ENCODE results near the gene CCBE1.

CCBE1 gene

GRCh38 chr18:59461171-59461570 is 236.1 kb downstream of the CCBE1 start:
- Histone ChIP-seq H3K9me3 (ENCODE audit: insufficient read depth, low read length) (no peaks in the 10 kb centered on the region), H3K36me3 (ENCODE audit: low read length) (no peaks in the 10 kb centered on the region), H3K4me3 (ENCODE audit: insufficient read depth, low read length, poor library complexity, severe bottlenecking) (no peak overlapping the region), H3K27ac (ENCODE audit: low read depth, low read length) (no peak overlapping the region), H2AFZ (ENCODE audit: low read depth, low read length, severe bottlenecking) (no peak overlapping the region), H4K20me1 (ENCODE audit: low read depth, low read length) (no peaks in the 10 kb centered on the region), H3K27me3 (ENCODE audit: low read length) (no peaks in the 10 kb centered on the region), H3K79me2 (ENCODE audit: insufficient read depth, low read length) (no peaks in the 10 kb centered on the region), H3K9ac (ENCODE audit: low read length) (no peak overlapping the region), H3F3A (ENCODE audit: insufficient read depth) (no peaks in the 10 kb centered on the region), H3K4me2 (ENCODE audit: low read depth, low read length, poor library complexity, severe bottlenecking) (no peak overlapping the region), H3K9me2 (replicated peaks; ENCODE audit: insufficient read depth, low read length) (no peaks in the 10 kb centered on the region)
- TF ChIP-seq CTCF (IDR thresholded peaks at IDR 0.05; ENCODE audit: insufficient read depth, low read length, poor library complexity, severe bottlenecking) (no peak), EZH2phosphoT487 (conservative IDR thresholded peaks at IDR 0.05; ENCODE audit: low read length) (no peak)

- H3K79me2 ChIP-seq (ENCODE audit: insufficient read depth, low read length): no peaks in the 10 kb centered on the region
- H3K9ac ChIP-seq (ENCODE audit: low read length): no peak overlapping the region
- H3K27me3 ChIP-seq (ENCODE audit: low read length): no peaks in the 10 kb centered on the region
- no peak overlapping the region for H3K4me2 ChIP-seq (ENCODE audit: low read depth, low read length, poor library complexity, severe bottlenecking)
- H3K9me2 ChIP-seq (replicated peaks; ENCODE audit: insufficient read depth, low read length): no peaks in the 10 kb centered on the region
- no peaks in the 10 kb centered on the region for H3F3A ChIP-seq (ENCODE audit: insufficient read depth)
- no peak overlapping the region for H3K27ac ChIP-seq (ENCODE audit: low read depth, low read length)
- no peaks in the 10 kb centered on the region for H3K9me3 ChIP-seq (ENCODE audit: insufficient read depth, low read length)
- H4K20me1 ChIP-seq (ENCODE audit: low read depth, low read length): no peaks in the 10 kb centered on the region
- H3K36me3 ChIP-seq (ENCODE audit: low read length): no peaks in the 10 kb centered on the region
- no peak overlapping the region for H3K4me3 ChIP-seq (ENCODE audit: insufficient read depth, low read length, poor library complexity, severe bottlenecking)
- TF ChIP-seq CTCF (IDR thresholded peaks at IDR 0.05; ENCODE audit: insufficient read depth, low read length, poor library complexity, severe bottlenecking): no peak
- no peak for TF ChIP-seq EZH2phosphoT487 (conservative IDR thresholded peaks at IDR 0.05; ENCODE audit: low read length)
- no peak overlapping the region for H2AFZ ChIP-seq (ENCODE audit: low read depth, low read length, severe bottlenecking)
Measured at GRCh38 chr18:59460072-59460420, 237.2 kb downstream of the CCBE1 start.

GRCh38 chr18:59459369-59460071 is 237.7 kb downstream of the CCBE1 start:
- Histone ChIP-seq H3K27me3 (ENCODE audit: low read length) (no peaks in the 10 kb centered on the region), H3K4me3 (ENCODE audit: insufficient read depth, low read length, poor library complexity, severe bottlenecking) (no peak overlapping the region), H3K36me3 (ENCODE audit: low read length) (no peaks in the 10 kb centered on the region), H3K9me3 (ENCODE audit: insufficient read depth, low read length) (no peaks in the 10 kb centered on the region), H3K79me2 (ENCODE audit: insufficient read depth, low read length) (no peaks in the 10 kb centered on the region), H3K9ac (ENCODE audit: low read length) (no peak overlapping the region), H4K20me1 (ENCODE audit: low read depth, low read length) (no peaks in the 10 kb centered on the region), H2AFZ (ENCODE audit: low read depth, low read length, severe bottlenecking) (no peak overlapping the region), H3K9me2 (replicated peaks; ENCODE audit: insufficient read depth, low read length) (no peaks in the 10 kb centered on the region), H3K4me2 (ENCODE audit: low read depth, low read length, poor library complexity, severe bottlenecking) (no peak overlapping the region), H3F3A (ENCODE audit: insufficient read depth) (no peaks in the 10 kb centered on the region), H3K27ac (ENCODE audit: low read depth, low read length) (no peak overlapping the region)
- no peak for TF ChIP-seq EZH2phosphoT487 (conservative IDR thresholded peaks at IDR 0.05; ENCODE audit: low read length)
- peak; percentile 72 for TF ChIP-seq CTCF (IDR thresholded peaks at IDR 0.05; ENCODE audit: insufficient read depth, low read length, poor library complexity, severe bottlenecking)

All from SU-DHL-6 (cell line).